Heart left ventricle (tissue), 16 donors: Measurements from ENCODE around the gene SORBS2. TPM values are rescaled to one million over a fixed set of nuclear protein-coding genes. Genes with fewer than 3 reads are reported as not detected.

Source experiments
- ATAC-seq, 4 donors: fragments of 200-7000 bp; cut with Tn5 transposase; one replicate each; pipeline ENCODE4 v1.9.1; 2020 to 2022; ENCODE audit warnings: moderate library complexity in 4 of 4, mild to moderate bottlenecking in 3 of 4, moderate number of reproducible peaks in 1 of 4
- DNase-seq, 5 donors: peaks; one replicate each; pipeline ENCODE4 v3.0.0-alpha.2; 2020
- H3K27ac ChIP-seq, 12 donors: fragments of 200-600 bp; sonication (generic) in 4 of 12; one replicate each; pipeline versions ENCODE4 v1.5.0 to v1.8.0; 2016 to 2022; ENCODE audit warnings: mild to moderate bottlenecking in 2 of 12
- H3K27me3 ChIP-seq, 9 donors: fragments of 200-600 bp; sonication (generic) in 2 of 9; one replicate each; pipeline versions ENCODE4 v1.5.1 to v1.8.0; 2016 to 2022; ENCODE audit warnings: mild to moderate bottlenecking in 3 of 9
- H3K36me3 ChIP-seq, 9 donors: fragments of 200-600 bp; sonication (generic) in 2 of 9; one replicate each; pipeline versions ENCODE4 v1.5.0 to v1.8.0; 2018 to 2022; ENCODE audit warnings: mild to moderate bottlenecking in 2 of 9
- H3K4me1 ChIP-seq, 12 donors: fragments of 200-600 bp; sonication (generic) in 4 of 12; one replicate each; pipeline versions ENCODE4 v1.5.0 to v1.8.0; 2016 to 2022; ENCODE audit warnings: mild to moderate bottlenecking in 3 of 12
- H3K4me3 ChIP-seq, 12 donors: fragments of 200-600 bp; sonication (generic) in 4 of 12; one replicate each; pipeline versions ENCODE4 v1.5.0 to v1.8.0; 2017 to 2022; ENCODE audit warnings: mild to moderate bottlenecking in 9 of 12, moderate library complexity in 4 of 12
- H3K9me3 ChIP-seq, 12 donors: fragments of 200-600 bp; sonication (generic) in 4 of 12; one replicate each; pipeline versions ENCODE4 v1.5.0 to v1.8.0; 2016 to 2022; ENCODE audit warnings: mild to moderate bottlenecking in 1 of 12
- CTCF ChIP-seq, 12 donors: fragments of 200-600 bp; sonication (generic) in 4 of 12; IDR thresholded peaks; one replicate each; pipeline versions ENCODE4 v1.5.0 to v1.8.0; 2018 to 2022; ENCODE audit warnings: antibody characterized with exemption in 12 of 12, mild to moderate bottlenecking in 5 of 12
- POLR2A ChIP-seq, 2 donors: fragments of 450-650 bp; IDR thresholded peaks; one replicate each; pipeline ENCODE4 v1.6.1; 2017; ENCODE audit warnings: antibody characterized with exemption in 2 of 2, mild to moderate bottlenecking in 2 of 2, moderate library complexity in 2 of 2
- WGBS, 4 donors: extraction: QIAGEN DNeasy Blood & Tissue Kit in 2 of 4; methylation state at CpG; one replicate each; pipeline versions ENCODE4 v1.1.5 to v1.1.7; 2013 to 2018; 5-methylcytosine and 5-hydroxymethylcytosine counted together
- intact Hi-C, 10 donors: fragments of 100-400 bp; cut with DNase I; formaldehyde crosslinking; loops; one replicate each; pipeline versions ENCODE4 v1.11.1 to v1.14.2; 2022
- polyA plus RNA-seq, 2 donors: library from polyadenylated mRNA; stranded (reverse); fragments of 200-250 nt; gene quantifications; one replicate each; pipeline ENCODE4 v1.2.3, GENCODE V29; 2013
- total RNA-seq, 9 donors: library from RNA; depleted of rRNA in 2 of 9; stranded (reverse); fragments of >200 nt in 2 of 9; fragmentation: NEBNext Ultra II Directional in 3 of 9; extraction: Animal tissue kit (Norgen Biotek cat#: 25700) in 3 of 9; gene quantifications; one replicate each; pipeline versions ENCODE4 v1.1.0 to v1.2.4, GENCODE V29; 2016 to 2023
- donor health status: ischemic (EF 13 %, LVEDD 7.1; RV severe dilation, severe dysfunction).
- donor health status: healthy with polysubstance abuse.
- donor health status: DM: no; HTN: yes; CAD: no.
- donor health status: DM: no; HTN: no; CAD: no.
- donor health status: ischemic (EF 25% LVEDD 6.9; RV normal size, moderate dysfunction).
- donor health status: ischemic (EF 25% LVEDD 5.7; RV mildly dilated, moderate dysfunction).
- donor health status: healthy.
- donor health status: DM: yes; HTN: yes; CAD: no.
- donor health status: ischemic (EF 35%, LVEDD 5.7; RV mildly dilated, moderate dysfunction).
- donor health status: nonischemic (EF 11% LVEDD 7.7; RV severe dilation, severe dysfunction).
- donor health status: DM: yes; HTN: yes; CAD: no.
- donor health status: PGD.
- donor health status: ischemic (EF 29% LVEDD 5.4; RV normal size, mild dysfunction).
- donor health status: nonischemic (EF 23%, LVEDD 6.1; RV moderate dilation, normal function).

Gene SORBS2
- total and polyA plus RNA-seq, 11 donors, result 254 to 2,158 (median 1,369) TPM

GRCh38 chr4:185752872-185753271, 59.1 kb downstream of the SORBS2 start:
- H3K9me3 ChIP-seq, result peaks cover 0 to 4% (median 0%) of the 10 kb centered on the region in 12 donors
- no peak overlapping the region for H3K27ac ChIP-seq
- 56 to 63% (median 60%) methylated on average over 5 of the region's 5 CpGs for WGBS, 4 donors
- peaks cover 0 to 83% (median 21%) of the 10 kb centered on the region in 12 donors for H3K4me1 ChIP-seq
- H3K4me3 ChIP-seq, result no peak overlapping the region
- peaks cover 0 to 19% (median 0%) of the 10 kb centered on the region in 9 donors for H3K36me3 ChIP-seq
- H3K27me3 ChIP-seq, result no peaks in the 10 kb centered on the region
- intact Hi-C loops, result no loop called here
- TF ChIP-seq CTCF (IDR thresholded peaks at IDR 0.05) (no peak), POLR2A (IDR thresholded peaks at IDR 0.05) (no peak)
- ATAC-seq, result no peak
- no peak for DNase-seq

- Histone ChIP-seq H3K9me3 (peaks cover 0 to 4% (median 0%) of the 10 kb centered on the region in 12 donors), H3K27me3 (no peaks in the 10 kb centered on the region), H3K36me3 (peaks cover 0 to 29% (median 0%) of the 10 kb centered on the region in 9 donors), H3K4me1 (peaks cover 0 to 92% (median 23%) of the 10 kb centered on the region in 12 donors), H3K4me3 (no peak overlapping the region), H3K27ac (peak overlapping the region in 6 of 12 donors; percentile 2 to 33 (median 12))
- DNase-seq (no peak), ATAC-seq (peak in 3 of 4 donors; percentile 2 to 17 (median 8))
- WGBS, 4 donors, result 57 to 76% (median 62%) methylated on average over 5 of the region's 5 CpGs
- no peak for TF ChIP-seq POLR2A (IDR thresholded peaks at IDR 0.05)
- TF ChIP-seq CTCF (IDR thresholded peaks at IDR 0.05), result no peak
- intact Hi-C loops, result loop anchor here in 2 of 10 donors (5.0 to 10.0 kb wide), 2 partner anchors 97 to 275 kb away; no protein-coding TSS in a partner anchor
Observed at GRCh38 chr4:185749858-185750257, 62.1 kb downstream of the SORBS2 start.

- Histone ChIP-seq H3K27me3 (no peaks in the 10 kb centered on the region), H3K27ac (peak overlapping the region in 3 of 12 donors; percentile 3 to 33 (median 25)), H3K4me3 (no peak overlapping the region), H3K4me1 (peaks cover 0 to 92% (median 27%) of the 10 kb centered on the region in 12 donors), H3K36me3 (peaks cover 0 to 23% (median 0%) of the 10 kb centered on the region in 9 donors), H3K9me3 (peaks cover 0 to 2% (median 0%) of the 10 kb centered on the region in 12 donors)
- WGBS, 4 donors, result 51 to 69% (median 59%) methylated on average over 3 of the region's 3 CpGs
- ATAC-seq (peak in 3 of 4 donors; percentile 11 to 18 (median 13)), DNase-seq (no peak)
- intact Hi-C loops, result loop anchor here in 2 of 10 donors (5.0 to 10.0 kb wide), 2 partner anchors 98 to 276 kb away; no protein-coding TSS in a partner anchor
- no peak for TF ChIP-seq CTCF (IDR thresholded peaks at IDR 0.05)
- no peak for TF ChIP-seq POLR2A (IDR thresholded peaks at IDR 0.05)
Observed at GRCh38 chr4:185748901-185749390, 63.0 kb downstream of the SORBS2 start.

- Histone ChIP-seq H3K4me3 (no peak overlapping the region), H3K27me3 (no peaks in the 10 kb centered on the region), H3K9me3 (no peaks in the 10 kb centered on the region), H3K36me3 (peaks cover 0 to 16% (median 0%) of the 10 kb centered on the region in 9 donors), H3K27ac (peak overlapping the region in 3 of 12 donors; percentile 3 to 37 (median 17)), H3K4me1 (peaks cover 0 to 95% (median 45%) of the 10 kb centered on the region in 12 donors)
- 62 to 77% (median 66%) methylated on average over 9 of the region's 9 CpGs for WGBS, 4 donors
- intact Hi-C loops, result loop anchor here in 2 of 10 donors (5.0 to 10.0 kb wide), 2 partner anchors 101 to 279 kb away; no protein-coding TSS in a partner anchor
- TF ChIP-seq POLR2A (IDR thresholded peaks at IDR 0.05) (no peak), CTCF (IDR thresholded peaks at IDR 0.05) (no peak)
- DNase-seq (no peak), ATAC-seq (no peak)
Observed at GRCh38 chr4:185745891-185746290, 66.1 kb downstream of the SORBS2 start.
